ENCODE measurements around the gene SYNPO.

SYNPO gene

DNA sequence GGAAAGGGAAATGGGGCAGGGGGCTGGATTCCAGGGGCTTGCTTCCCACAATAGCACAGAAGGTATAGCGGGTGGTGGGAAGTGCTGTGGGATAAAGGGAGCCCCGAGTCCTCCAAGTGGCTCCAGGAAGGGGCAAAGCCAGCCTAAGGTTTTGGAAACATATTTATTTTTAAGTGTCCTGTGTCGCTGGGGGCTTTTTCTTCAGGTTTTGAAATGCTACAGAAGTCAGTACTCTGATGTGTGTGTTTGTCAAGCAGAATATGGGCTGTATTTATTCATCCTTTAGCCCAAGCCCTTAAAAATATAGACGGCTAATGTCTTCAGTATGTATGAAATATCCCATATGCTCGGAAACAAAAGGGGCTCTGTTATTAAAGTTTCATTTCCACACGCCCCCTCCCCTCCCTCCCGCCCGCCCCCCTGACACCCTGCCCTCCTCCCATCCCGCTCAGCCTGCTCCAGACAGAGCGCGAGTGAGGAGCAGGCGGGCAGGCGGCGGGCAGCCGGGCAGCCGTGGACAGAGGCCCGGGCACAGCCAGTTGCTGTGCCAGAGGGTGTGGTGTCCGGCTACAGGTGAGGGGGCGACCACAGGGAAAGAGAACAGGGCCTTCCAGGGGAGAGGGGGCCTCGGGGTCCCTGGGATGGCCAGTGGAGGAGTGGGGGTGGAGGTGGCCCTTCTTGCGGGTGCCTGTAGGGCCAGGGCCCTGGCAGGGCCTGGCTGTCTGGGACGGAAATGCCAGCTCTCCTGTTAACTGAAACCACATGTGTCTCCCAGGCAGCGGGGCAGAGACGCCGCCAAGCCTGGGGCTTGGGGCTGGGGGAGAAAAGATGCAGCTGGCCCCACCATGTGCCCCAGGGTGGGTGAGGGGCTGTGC, 39.6 kb upstream of the SYNPO start:
- no peak for DNase-seq (ENCODE audit: low read depth)
- H3K4me3 ChIP-seq (ENCODE audit: control insufficient read depth, low read depth, low read length) = no peak overlapping the region
- TF ChIP-seq, protein P1, sequence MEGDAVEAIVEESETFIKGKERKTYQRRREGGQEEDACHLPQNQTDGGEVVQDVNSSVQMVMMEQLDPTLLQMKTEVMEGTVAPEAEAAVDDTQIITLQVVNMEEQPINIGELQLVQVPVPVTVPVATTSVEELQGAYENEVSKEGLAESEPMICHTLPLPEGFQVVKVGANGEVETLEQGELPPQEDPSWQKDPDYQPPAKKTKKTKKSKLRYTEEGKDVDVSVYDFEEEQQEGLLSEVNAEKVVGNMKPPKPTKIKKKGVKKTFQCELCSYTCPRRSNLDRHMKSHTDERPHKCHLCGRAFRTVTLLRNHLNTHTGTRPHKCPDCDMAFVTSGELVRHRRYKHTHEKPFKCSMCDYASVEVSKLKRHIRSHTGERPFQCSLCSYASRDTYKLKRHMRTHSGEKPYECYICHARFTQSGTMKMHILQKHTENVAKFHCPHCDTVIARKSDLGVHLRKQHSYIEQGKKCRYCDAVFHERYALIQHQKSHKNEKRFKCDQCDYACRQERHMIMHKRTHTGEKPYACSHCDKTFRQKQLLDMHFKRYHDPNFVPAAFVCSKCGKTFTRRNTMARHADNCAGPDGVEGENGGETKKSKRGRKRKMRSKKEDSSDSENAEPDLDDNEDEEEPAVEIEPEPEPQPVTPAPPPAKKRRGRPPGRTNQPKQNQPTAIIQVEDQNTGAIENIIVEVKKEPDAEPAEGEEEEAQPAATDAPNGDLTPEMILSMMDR (conservative IDR thresholded peaks at IDR 0.05; ENCODE audit: control insufficient read depth, insufficient read depth, low read depth, low read length) = no peak

DNA sequence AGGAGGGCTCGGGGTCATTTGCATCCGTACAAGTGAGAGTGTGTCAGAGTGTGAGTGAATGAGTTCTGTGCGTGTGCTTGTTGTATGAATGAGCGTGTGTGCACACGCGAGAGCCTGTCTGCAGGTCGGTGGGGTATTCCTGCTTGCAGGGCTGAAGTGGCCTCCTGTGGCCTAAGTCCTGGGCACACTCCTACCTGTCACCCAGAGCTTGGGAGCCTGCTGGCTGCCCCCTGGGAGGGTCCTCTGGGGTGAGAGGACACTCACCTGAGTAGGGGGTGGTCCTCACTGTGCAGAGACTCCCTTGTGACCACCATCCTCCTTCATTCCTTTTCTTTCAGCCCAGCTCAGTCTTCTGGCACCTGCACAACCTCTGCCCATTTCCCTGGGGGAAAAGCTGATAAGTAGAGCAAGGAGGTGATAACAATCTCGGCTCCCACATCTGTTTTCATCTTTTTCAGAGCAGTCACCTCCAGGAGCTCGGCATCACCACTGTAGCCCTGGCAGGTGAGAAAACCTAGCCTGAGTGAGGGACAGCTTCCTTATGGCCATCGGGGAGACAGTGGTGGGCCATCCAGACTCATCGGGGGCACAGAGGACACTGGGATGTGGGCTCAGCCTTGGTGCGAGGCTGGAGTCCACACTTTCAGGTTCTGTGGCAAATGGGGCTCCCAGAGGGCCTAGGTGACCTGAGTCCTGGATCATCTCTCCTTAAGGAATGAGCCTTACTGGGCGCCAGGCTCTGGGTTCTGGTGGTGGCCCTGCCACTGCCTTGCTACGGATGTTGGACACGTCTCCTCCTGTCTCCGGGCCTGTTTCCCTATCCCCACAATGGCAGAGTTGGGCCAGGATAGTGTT, 38.7 kb upstream of the SYNPO start:
- DNase-seq (ENCODE audit: low read depth) = no peak
- H3K4me3 ChIP-seq (ENCODE audit: control insufficient read depth, low read depth, low read length) = no peak overlapping the region

DNA sequence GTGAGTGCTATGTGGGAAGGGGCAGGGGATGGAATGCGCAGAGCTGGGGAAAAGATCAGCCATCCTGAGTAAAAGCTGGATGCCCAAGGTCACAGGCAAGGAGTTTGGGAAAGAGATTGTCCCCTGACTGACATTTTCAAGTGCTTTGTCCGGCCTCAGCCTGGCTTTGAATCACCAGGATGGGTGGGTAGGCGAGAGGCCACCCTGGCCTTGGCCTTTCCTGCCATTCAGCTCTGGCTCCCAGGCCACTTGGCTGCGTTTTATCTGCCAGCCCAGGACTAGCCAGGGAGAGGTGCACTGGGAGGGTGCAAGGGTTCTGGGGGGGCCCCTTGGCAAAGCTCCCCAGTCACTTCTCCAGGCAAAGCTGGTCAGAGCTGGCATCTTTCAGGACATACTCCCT, 37.4 kb upstream of the SYNPO start:
- no peak overlapping the region for H3K4me3 ChIP-seq (ENCODE audit: control insufficient read depth, low read depth, low read length)
- TF ChIP-seq, protein P1 (conservative IDR thresholded peaks at IDR 0.05; ENCODE audit: control insufficient read depth, insufficient read depth, low read depth, low read length) = no peak
- no peak for DNase-seq (ENCODE audit: low read depth)

More for the DNA sequence above, 38.7 kb upstream of the SYNPO start:
- TF ChIP-seq, protein P1 (conservative IDR thresholded peaks at IDR 0.05; ENCODE audit: control insufficient read depth, insufficient read depth, low read depth, low read length) = no peak

- no peak for DNase-seq (ENCODE audit: low read depth)
- TF ChIP-seq, protein P1 (conservative IDR thresholded peaks at IDR 0.05; ENCODE audit: control insufficient read depth, insufficient read depth, low read depth, low read length) = no peak
- H3K4me3 ChIP-seq (ENCODE audit: control insufficient read depth, low read depth, low read length) = no peak overlapping the region
Measured at GRCh38 chr5:150603491-150603890, 37.0 kb upstream of the SYNPO start.

DNA sequence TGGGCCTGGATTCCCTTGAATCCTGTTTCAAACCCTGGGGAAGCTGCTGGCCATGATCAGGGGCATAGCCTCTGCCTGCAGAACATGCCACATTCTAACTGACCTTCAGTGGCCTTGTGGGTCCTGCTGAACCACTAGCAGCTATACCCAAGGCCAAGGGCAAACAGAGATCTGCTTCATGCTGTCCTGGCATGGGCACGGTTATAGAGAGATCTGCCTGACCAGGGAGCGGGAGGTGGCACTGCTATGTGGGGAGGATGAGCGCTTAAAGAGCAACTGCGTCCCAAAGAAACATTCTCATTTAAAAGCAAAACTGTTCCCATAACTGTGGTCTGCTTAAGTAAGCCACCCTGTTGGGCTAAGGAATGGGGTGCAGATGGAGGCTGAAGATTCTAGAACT, 36.5 kb upstream of the SYNPO start:
- TF ChIP-seq, protein P1 (conservative IDR thresholded peaks at IDR 0.05; ENCODE audit: control insufficient read depth, insufficient read depth, low read depth, low read length) = no peak
- no peak for DNase-seq (ENCODE audit: low read depth)
- H3K4me3 ChIP-seq (ENCODE audit: control insufficient read depth, low read depth, low read length) = no peak overlapping the region

- H3K4me3 ChIP-seq (ENCODE audit: control insufficient read depth, low read depth, low read length) = no peak overlapping the region
- TF ChIP-seq, protein P1 (conservative IDR thresholded peaks at IDR 0.05; ENCODE audit: control insufficient read depth, insufficient read depth, low read depth, low read length) = no peak
- no peak for DNase-seq (ENCODE audit: low read depth)
Measured at GRCh38 chr5:150604894-150605440, 35.5 kb upstream of the SYNPO start.

Measured in fibroblast of mammary gland (primary cell).